ENCODE results near the gene WDR45.
A peak's percentile ranks its signal among the peaks of the same experiment; 100 is the strongest.
"Not testable (repeated sequence)": the region's sequence is repeated elsewhere in the genome, so short reads cannot be mapped to it uniquely, and the experiment has no call there.

The WDR45 gene

DNA sequence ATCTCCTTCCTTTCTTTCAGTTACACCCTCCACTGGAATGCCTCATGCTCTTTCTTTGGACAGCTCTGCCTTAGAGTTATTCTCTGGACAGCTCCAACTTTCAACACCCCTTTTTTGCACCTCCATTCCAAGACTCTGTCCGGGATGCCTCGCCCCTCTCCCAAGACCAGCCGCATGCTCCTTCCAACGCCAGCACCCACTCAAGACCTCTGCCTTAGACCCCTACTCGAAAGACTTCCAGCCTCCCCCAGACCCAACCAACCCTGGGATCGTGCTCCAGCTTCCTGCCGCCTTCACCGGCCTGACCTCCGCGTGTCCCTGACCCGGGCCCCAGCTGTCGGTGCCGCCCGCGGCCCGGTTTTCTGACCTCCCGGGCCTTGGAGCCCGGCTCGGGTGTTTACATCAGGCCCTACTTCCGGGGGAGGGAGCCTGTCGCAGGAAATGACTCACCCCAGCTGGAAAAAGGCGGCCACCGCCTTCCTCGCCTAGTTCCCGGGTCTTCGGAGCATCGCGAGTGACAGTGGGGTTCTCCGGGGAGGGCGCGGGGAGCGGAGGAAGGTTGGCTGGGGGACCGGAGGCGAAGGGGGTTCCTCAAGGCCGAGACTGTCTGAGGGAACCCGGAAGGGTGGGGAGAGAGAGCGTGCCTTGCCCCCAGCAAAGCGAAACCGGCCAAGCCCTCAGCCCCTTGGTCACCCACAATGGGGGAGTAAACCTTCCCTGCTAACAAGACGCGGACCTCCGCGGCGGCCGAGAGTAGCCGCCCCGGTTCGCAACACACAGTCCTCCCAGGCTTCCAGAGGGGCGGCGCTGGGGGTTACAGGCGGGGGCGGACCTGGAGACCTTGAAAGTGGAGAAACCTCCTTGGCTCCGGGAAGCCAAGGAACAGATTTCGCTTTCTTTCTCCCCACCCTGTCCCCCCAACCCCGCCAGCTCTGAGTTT, at the start of gene WDR45:
Gene WDR45 (minus strand): TSS at position 399 of the 940 bp plus-strand sequence. CDS start 1,792 bp downstream, outside the sequence.
- peak; percentile 81 for DNase-seq (ENCODE audit: low spot score)

- no peak for DNase-seq (ENCODE audit: low spot score)
Observed at GRCh38 chrX:49129427-49129826, 49.7 kb upstream of the WDR45 start.

DNA sequence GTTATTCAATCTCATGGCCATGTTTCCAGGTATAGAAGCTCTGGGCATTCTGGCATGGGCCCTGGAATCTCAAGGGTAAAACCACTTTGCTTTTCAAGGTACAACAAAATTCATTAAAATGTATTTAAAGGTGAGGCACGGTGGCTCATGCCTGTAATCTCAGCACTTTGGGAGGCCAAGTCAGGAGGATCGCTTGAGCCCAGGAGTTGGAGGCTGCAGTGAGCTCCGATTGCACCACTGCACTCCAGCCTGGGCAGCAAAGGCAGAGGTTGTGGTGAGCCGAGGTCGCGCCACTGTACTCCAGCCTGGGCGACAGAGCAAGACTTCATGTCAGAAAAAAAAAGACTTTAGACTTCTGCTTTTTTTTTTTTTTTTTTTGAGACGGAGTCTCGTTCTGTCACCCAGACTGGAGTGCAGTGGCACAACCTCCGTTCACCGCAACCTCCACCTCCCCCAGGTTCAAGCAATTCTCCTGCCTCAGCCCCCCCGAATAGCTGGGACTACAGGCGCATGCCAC, 48.1 kb upstream of the WDR45 start:
- not testable (repeated sequence) for DNase-seq (ENCODE audit: low spot score)

- DNase-seq (ENCODE audit: low spot score): no peak
Observed at GRCh38 chrX:49122499-49122898, 42.8 kb upstream of the WDR45 start.

DNA sequence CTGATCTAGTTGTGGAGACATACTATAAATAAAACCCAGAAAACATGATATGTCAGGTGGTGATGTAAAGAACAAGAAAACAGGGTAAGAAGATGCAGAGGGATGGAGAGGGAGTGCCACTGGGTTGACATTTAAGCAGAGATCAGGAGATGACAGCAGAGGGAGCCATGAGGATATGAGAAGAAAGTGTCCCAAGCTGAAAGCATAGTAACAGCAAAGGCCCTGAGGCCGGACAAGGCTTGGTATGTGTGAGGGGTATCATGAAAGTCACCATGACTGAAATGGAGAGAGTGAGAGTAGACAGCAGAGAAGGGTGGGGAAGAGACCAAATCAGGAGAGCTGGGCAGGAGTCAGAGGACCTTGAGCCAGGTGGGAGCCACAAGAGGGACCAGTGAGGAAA, 40.4 kb upstream of the WDR45 start:
- DNase-seq (ENCODE audit: low spot score): no peak

GRCh38 chrX:49117581-49117980, 37.9 kb upstream of the WDR45 start:
- DNase-seq (ENCODE audit: low spot score): no peak

DNA sequence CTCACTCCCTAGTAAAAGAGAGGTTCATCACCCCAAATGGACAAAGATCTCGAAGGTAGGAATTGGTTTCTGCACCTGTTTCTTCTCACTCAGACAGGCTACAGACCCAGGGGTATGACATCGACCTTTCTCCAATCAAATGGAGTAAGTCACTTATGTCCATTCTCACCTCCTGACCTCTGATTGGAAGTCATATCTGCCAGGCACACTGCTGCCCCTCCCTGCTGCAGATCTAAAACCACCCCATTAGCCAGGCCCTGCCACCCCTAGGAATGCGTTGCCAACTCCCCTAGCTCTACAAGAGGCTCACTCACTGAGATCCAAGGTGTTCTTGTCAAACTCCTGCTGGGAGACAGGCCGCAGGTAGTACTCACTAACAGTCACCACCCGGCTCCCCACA, 37.0 kb upstream of the WDR45 start:
- no peak for DNase-seq (ENCODE audit: low spot score)

GRCh38 chrX:49116076-49116475, 36.4 kb upstream of the WDR45 start:
- DNase-seq (ENCODE audit: low spot score): no peak

GRCh38 chrX:49111791-49112190, 32.1 kb upstream of the WDR45 start:
- no peak for DNase-seq (ENCODE audit: low spot score)

GRCh38 chrX:49110417-49110816, 30.7 kb upstream of the WDR45 start:
- no peak for DNase-seq (ENCODE audit: low spot score)

DNA sequence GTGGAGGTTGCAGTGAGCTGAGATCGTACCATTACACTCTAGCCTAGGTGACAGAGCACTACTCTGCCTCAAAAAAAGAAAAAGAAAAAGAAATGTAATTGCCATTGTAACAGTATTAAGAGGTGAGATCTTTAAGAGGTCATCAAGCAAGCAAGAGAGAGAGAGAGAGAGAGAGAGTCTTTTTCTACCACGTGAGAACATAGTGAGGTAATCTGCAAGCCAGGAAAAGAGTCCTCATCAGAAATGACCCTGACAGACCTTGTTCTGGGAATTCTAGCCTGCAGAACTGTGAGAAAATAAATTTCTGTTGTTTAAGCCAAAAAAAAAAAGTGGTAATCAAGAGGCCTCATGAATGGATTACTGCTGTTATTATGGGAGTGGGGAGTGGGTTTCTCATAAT, 29.0 kb upstream of the WDR45 start:
- DNase-seq (ENCODE audit: low spot score): no peak

- DNase-seq (ENCODE audit: low spot score): no peak
Observed at GRCh38 chrX:49106930-49107329, 27.2 kb upstream of the WDR45 start.

- DNase-seq (ENCODE audit: low spot score): no peak
Observed at GRCh38 chrX:49106296-49106695, 26.6 kb upstream of the WDR45 start.

DNA sequence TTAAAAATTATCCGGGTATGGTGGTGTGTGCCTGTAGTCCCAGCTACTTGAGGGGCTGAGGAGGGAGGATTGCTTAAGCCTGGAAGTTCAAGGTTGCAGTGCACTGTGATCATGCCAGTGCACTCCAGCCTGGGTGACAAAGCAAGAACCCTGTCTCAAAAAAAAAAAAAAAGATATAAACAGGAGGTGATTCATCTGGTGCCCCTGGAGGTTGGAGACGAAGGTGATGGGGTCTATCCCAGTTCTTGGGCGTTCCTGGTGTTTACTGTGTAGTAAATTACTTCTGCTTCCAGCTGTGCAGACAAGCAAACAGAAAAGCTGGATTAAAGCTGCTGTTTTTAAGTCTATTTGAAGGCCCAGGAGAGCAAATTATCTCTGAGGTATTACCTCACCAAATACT, 23.9 kb upstream of the WDR45 start:
- no peak for DNase-seq (ENCODE audit: low spot score)

- DNase-seq (ENCODE audit: low spot score): no peak
Observed at GRCh38 chrX:49102190-49102589, 22.5 kb upstream of the WDR45 start.

DNA sequence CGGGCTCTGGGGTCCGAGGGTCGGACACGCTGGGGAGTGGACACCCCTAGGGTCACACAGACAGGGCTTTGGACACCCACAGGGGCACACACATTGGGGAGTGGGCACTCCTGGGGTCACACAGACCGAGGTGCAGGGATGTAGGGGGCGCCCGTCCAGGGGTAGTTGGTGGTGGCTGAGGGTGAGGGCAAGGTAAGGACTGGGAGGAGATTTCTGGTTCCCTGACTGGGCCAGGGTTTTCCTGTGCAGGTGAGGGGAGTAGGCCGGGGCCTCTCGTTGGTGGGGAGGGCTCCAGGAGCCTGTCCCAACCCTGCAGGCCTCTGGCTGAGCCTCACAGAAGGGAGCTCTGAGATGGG, 21.9 kb upstream of the WDR45 start:
- no peak for DNase-seq (ENCODE audit: low spot score)

GRCh38 chrX:49100704-49101628, 21.3 kb upstream of the WDR45 start:
- peak; percentile 88 for DNase-seq (ENCODE audit: low spot score)

DNA sequence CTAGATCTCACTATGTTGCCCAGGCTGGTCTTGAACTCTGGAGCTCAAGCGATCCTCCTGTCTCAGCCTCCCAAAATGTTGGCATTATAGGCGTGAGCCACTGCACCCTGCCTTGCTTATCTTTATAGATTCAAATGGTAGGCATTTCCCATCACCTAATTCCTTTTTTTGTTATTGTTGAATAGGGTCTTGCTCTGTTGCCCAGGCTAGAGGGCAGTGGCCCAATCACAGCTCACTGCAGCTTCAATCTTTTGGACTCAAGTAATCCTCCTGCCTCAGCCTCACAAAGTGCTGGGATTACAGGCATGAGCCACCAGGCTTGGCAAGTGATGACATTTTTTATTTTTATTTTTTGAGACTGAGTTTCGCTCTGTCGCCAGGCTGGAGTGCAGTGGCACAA, 16.7 kb upstream of the WDR45 start:
- DNase-seq (ENCODE audit: low spot score): no peak

DNA sequence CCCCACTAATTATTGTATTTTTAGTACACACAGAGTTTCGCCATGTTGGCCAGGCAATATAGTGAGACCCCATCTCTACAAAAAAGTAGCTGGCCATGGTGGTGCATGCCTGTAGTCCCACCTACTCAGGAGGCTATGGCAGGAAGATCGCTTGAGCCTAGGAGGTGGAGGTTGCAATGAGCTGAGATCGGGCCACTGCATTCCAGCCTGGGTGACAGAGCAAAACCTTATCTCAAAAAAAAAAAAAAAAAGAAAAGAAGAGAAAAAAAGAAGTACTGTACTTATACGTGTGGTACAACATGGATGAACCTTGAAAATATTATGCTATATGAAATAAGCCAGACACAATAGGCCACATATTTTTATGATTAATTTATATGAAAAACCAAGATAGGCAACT, 9.9 kb upstream of the WDR45 start:
- DNase-seq (ENCODE audit: low spot score): no peak

GRCh38 chrX:49082271-49082871, 2.7 kb upstream of the WDR45 start:
- no peak for DNase-seq (ENCODE audit: low spot score)

GRCh38 chrX:49077941-49078340, 1.7 kb downstream of the WDR45 start:
- no peak for DNase-seq (ENCODE audit: low spot score)

DNA sequence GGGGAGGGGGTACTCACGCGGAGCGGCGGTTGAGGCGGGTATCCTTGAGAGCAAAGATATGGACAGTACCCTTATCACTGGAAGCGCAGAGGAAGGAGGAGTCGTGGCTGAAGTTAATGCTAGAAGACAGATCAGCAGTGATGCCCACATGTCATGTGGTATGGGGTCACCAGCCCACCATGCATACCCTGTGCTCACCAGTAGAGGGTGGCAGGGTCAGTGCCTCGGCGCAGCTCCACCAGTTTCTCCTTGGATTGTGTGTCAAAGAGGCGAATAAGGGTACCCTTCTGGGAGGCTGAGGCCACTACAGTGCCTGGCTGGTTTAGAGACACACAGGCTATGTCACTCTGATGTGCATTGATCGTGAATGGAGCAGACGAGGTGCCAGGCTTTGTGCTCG, 4.3 kb downstream of the WDR45 start:
- no peak for DNase-seq (ENCODE audit: low spot score)
